Measurements from ENCODE around the gene CARD11.
A peak's percentile ranks its signal among the peaks of the same experiment; 100 is the strongest.
"Not testable (repeated sequence)": the region's sequence is repeated elsewhere in the genome, so short reads cannot be mapped to it uniquely, and the experiment has no call there.

CARD11 gene

DNA sequence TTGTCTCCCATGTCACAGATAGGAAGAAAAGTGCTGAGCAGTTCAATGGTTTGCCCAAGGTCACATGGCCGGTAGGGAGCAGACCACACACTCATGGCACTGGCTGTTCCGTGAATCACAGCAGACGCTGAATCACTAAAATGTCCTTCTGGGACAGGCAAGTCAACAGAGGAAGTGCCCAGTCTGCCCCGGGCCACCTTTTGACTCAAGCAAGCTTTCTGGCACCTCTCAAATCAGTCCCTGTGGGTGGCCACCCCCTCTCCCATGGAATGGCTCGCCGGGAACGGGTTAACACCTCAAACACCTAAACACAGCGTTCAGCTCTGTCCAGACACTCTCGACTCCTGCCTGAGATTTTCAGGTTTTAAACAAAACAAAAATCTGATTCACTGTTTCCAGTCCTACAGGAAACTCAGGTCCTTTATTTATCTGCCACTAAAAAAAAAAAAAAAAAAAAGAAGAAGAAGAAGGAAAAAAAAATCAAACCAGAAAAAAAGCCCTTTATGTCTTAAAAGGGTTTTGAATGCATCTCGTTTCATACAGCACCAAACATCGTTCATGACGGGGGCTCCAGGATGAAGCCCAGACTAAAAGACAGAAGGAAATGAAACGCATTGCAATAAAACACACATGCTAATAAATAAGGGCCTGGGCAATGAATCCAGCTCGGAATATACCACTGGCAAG is 15.5 kb downstream of the CARD11 start:
- peak; percentile 69 for DNase-seq (ENCODE audit: low read depth)
- TF ChIP-seq, protein P1, sequence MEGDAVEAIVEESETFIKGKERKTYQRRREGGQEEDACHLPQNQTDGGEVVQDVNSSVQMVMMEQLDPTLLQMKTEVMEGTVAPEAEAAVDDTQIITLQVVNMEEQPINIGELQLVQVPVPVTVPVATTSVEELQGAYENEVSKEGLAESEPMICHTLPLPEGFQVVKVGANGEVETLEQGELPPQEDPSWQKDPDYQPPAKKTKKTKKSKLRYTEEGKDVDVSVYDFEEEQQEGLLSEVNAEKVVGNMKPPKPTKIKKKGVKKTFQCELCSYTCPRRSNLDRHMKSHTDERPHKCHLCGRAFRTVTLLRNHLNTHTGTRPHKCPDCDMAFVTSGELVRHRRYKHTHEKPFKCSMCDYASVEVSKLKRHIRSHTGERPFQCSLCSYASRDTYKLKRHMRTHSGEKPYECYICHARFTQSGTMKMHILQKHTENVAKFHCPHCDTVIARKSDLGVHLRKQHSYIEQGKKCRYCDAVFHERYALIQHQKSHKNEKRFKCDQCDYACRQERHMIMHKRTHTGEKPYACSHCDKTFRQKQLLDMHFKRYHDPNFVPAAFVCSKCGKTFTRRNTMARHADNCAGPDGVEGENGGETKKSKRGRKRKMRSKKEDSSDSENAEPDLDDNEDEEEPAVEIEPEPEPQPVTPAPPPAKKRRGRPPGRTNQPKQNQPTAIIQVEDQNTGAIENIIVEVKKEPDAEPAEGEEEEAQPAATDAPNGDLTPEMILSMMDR (conservative IDR thresholded peaks at IDR 0.05; ENCODE audit: control insufficient read depth, insufficient read depth, low read depth, low read length) = no peak
- H3K4me3 ChIP-seq (ENCODE audit: control insufficient read depth, low read depth, low read length) = no peak overlapping the region

DNA sequence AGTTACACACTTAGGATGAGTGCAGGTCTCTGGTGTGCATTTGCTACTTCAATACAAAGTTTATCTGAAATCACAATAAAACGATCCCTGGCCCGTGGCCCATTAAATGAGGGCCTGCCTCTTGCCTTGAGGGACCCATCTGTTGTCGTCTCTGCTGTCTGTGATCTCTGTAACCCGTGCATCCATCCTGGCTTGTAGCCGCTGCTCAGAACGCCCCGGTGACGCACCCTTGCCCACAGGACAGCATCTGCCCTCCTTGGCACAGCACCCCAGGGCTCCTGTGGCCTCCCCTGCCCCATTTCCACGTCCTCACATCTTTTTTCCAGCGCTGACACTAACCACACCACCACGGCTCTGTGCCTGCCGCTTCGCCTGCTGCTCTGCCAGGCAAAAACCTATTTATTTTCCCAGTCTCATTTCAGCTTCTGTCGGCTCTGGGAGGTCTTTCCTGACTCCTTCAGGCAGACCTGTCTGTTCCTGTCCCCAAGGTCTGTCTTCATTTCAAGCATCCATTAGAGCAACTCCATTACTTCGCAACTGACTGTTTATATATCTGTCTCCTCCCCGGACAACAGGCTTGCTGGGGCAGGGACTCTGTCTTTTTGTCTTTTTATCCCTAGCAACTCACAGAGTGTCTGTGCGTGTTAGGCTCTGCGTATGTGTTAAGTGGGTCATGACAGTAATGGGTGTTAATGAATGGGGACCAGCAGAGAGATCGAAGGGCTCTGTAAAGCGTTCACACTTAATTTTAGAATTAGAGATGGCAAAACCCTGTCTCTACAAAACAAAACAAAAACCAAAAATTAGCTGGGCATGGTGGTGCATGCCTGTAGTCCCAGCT is 16.4 kb downstream of the CARD11 start:
- TF ChIP-seq, protein P1 (conservative IDR thresholded peaks at IDR 0.05; ENCODE audit: control insufficient read depth, insufficient read depth, low read depth, low read length) = no peak
- DNase-seq (ENCODE audit: low read depth) = no peak
- H3K4me3 ChIP-seq (ENCODE audit: control insufficient read depth, low read depth, low read length) = no peak overlapping the region

DNA sequence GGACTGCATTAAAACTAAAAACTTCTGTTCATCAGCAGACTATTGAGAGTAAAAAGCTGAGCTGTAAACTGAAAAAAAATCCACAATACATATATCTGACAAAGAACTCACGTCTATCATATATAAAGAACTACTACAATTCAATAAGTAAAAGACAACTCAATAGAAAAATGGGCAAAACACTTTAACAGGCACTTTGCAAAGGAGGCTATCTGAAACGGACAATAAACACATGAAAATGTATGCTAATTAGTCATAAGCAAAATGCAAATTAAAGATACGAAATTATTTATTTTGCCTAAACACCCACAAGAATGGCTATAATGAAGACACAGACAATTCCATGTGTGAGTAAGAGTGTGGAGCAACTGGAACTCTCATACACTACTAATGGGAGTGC is 18.1 kb downstream of the CARD11 start:
- no peak for DNase-seq (ENCODE audit: low read depth)
- no peak overlapping the region for H3K4me3 ChIP-seq (ENCODE audit: control insufficient read depth, low read depth, low read length)
- TF ChIP-seq, protein P1 (conservative IDR thresholded peaks at IDR 0.05; ENCODE audit: control insufficient read depth, insufficient read depth, low read depth, low read length) = no peak

DNA sequence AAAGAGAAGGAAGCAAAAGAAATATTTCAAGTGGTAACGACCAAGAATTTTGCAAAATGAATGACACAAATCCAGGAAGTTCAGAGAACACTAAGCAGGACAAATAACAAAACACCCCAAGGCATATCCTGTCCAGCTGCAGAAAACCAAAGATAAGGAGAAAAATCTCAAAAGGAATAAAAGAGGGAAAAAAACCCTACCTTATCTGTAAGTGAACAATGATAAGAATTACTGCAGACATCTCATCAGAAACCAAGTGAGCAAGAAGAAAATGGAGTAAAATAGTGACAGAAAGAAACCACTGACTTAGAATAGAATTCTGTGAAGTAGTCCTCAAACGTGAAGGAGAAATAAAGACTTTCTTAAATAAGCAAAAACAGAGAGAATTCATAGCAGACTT is 21.8 kb downstream of the CARD11 start:
- H3K4me3 ChIP-seq (ENCODE audit: control insufficient read depth, low read depth, low read length) = no peak overlapping the region
- DNase-seq (ENCODE audit: low read depth) = no peak
- TF ChIP-seq, protein P1 (conservative IDR thresholded peaks at IDR 0.05; ENCODE audit: control insufficient read depth, insufficient read depth, low read depth, low read length) = no peak

DNA sequence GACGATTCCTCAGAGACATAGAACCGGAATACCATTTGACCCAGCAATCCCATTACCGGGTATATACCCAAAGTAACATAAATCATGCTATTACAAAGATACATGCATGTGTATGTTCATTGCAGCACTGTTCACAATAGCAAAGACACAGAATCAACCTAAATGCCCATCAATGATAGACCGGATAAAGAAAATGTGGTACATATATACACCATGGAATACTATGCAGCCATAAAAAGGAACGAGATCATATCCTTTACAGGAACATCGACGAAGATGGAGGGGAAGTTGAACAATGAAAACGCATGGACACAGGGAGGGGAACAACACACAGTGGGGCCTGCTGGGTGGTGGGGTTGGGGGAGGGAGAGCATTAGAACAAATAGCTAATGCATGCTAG is 22.4 kb downstream of the CARD11 start:
- DNase-seq (ENCODE audit: low read depth) = not testable (repeated sequence)

DNA sequence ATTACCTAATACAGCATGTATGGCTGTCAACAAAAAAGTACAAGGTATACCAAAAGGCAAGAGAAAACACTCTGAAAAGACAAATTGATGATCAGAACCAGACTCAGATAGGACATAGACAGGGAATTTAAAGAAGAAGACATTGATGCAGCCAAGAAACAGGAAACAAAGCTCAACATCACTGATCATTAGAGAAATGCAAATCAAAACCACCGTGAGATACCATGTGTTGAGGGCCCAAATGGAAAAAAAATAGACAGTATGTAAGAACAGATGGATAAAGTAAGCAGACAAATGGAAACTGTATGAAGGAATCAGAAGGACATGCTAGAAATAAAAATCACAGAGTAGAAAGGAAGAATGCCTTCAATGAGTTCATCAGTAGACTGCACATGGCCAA is 23.3 kb downstream of the CARD11 start:
- TF ChIP-seq, protein P1 (conservative IDR thresholded peaks at IDR 0.05; ENCODE audit: control insufficient read depth, insufficient read depth, low read depth, low read length) = no peak
- no peak overlapping the region for H3K4me3 ChIP-seq (ENCODE audit: control insufficient read depth, low read depth, low read length)
- DNase-seq (ENCODE audit: low read depth) = no peak

More for the DNA sequence above, 22.4 kb downstream of the CARD11 start:
- H3K4me3 ChIP-seq (ENCODE audit: control insufficient read depth, low read depth, low read length) = not testable (repeated sequence)

DNA sequence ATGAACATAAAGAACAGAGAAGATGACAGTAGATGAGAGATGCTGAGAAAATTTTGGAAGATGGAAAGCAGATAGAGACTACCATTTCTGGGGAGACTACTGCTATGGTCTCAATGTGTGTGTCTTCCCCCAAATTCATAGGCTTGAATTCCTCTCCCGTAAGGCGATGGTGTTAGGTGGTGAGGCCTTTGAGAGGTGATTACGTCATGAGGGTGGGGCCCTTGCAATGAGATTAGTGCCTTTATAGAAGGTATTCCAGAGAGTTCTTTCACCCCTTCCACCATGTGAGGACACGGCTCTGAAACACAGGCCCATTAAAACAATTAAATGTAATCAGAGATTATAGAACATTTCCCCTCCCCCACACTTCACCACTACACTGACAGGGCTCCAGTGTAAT is 23.9 kb downstream of the CARD11 start:
- no peak overlapping the region for H3K4me3 ChIP-seq (ENCODE audit: control insufficient read depth, low read depth, low read length)
- no peak for DNase-seq (ENCODE audit: low read depth)
- TF ChIP-seq, protein P1 (conservative IDR thresholded peaks at IDR 0.05; ENCODE audit: control insufficient read depth, insufficient read depth, low read depth, low read length) = no peak
